Breast epithelium (tissue), 4 donors: Measurements from ENCODE around the gene CFL2. TPM values are rescaled to one million over a fixed set of nuclear protein-coding genes. Genes with fewer than 3 reads are reported as not detected.

Experiments used
- DNase-seq, 2 donors: peaks; one replicate each; pipeline ENCODE4 v3.0.0-alpha.2; 2019; ENCODE audit warnings: low spot score in 2 of 2
- H3K27ac ChIP-seq, 2 donors: fragments of 200-600 bp; sonication (generic) in 1 of 2; one replicate each; pipeline ENCODE4 v1.5.1; 2016 to 2019; ENCODE audit warnings: mild to moderate bottlenecking in 1 of 2
- H3K27me3 ChIP-seq, 2 donors: fragments of 200-600 bp; sonication (generic) in 1 of 2; one replicate each; pipeline versions ENCODE4 v1.5.1 to v1.6.0; 2017 to 2019; ENCODE audit warnings: control low read depth in 1 of 2, mild to moderate bottlenecking in 1 of 2
- H3K36me3 ChIP-seq: fragments of 200-600 bp; one replicate; pipeline ENCODE4 v1.5.1; 2019
- H3K4me1 ChIP-seq, 2 donors: fragments of 200-600 bp; sonication (generic); one replicate each; pipeline ENCODE4 v1.5.1; 2016 to 2019; ENCODE audit warnings: control low read depth in 1 of 2
- H3K4me3 ChIP-seq, 3 donors: fragments of 200-600 bp; sonication (generic); 1 replicate in 2 of 3; 2 replicates in 1 of 3; pipeline ENCODE4 v1.5.1; 2016 to 2019; ENCODE audit warnings: mild to moderate bottlenecking in 3 of 3, moderate library complexity in 2 of 3
- H3K9me3 ChIP-seq, 2 donors: fragments of 200-600 bp; sonication (generic) in 1 of 2; one replicate each; pipeline ENCODE4 v1.5.1; 2016 to 2019; ENCODE audit warnings: control low read depth in 1 of 2
- CTCF ChIP-seq, 3 donors: fragments of 450-650 bp; IDR thresholded peaks; one replicate each; pipeline ENCODE4 v1.5.1; 2016 to 2017; ENCODE audit warnings: antibody characterized with exemption in 3 of 3, mild to moderate bottlenecking in 3 of 3, moderate library complexity in 3 of 3
- POLR2A ChIP-seq: fragments of 450-650 bp; IDR thresholded peaks from one replicate; pipeline ENCODE4 v1.6.1; 2016; ENCODE audit warnings: antibody characterized with exemption, mild to moderate bottlenecking, moderate library complexity
- POLR2AphosphoS5 ChIP-seq, 3 donors: sonication (generic); formaldehyde crosslinking; IDR thresholded peaks; one replicate each; pipeline ENCODE4 v1.6.1; 2017; ENCODE audit warnings: antibody characterized with exemption in 3 of 3
- intact Hi-C: fragments of 100-400 bp; cut with DNase I; formaldehyde crosslinking; loops from one replicate; pipeline ENCODE4 v1.15.1; 2023; ENCODE audit warnings: low total_unique reads
- total RNA-seq, 3 donors: library from RNA; depleted of rRNA; stranded (reverse); fragments of >200 nt; gene quantifications; one replicate each; pipeline ENCODE4 v1.1.0, GENCODE V29; 2016

Gene CFL2
- total RNA-seq, 3 donors from 2014 or later, result 28.8 to 75.2 (median 34.4) TPM

- no peak for DNase-seq
- TF ChIP-seq CTCF (IDR thresholded peaks at IDR 0.05) (no peak), POLR2AphosphoS5 (IDR thresholded peaks at IDR 0.05) (no peak), POLR2A (no peak)
- no peaks in the 10 kb centered on the region for H3K36me3 ChIP-seq
- no peak overlapping the region for H3K27ac ChIP-seq
- no peaks in the 10 kb centered on the region for H3K27me3 ChIP-seq
- no peak overlapping the region for H3K4me3 ChIP-seq
- H3K9me3 ChIP-seq, result no peaks in the 10 kb centered on the region
- intact Hi-C loops, result no loop called here
- peaks cover 0 to 8% of the 10 kb centered on the region in 2 donors for H3K4me1 ChIP-seq
Observed at GRCh38 chr14:34711169-34711568, 3.2 kb downstream of the CFL2 start.

- no peaks in the 10 kb centered on the region for H3K9me3 ChIP-seq
- intact Hi-C loops, result no loop called here
- TF ChIP-seq POLR2A, result no peak
- no peak for TF ChIP-seq CTCF (IDR thresholded peaks at IDR 0.05)
- no peak for TF ChIP-seq POLR2AphosphoS5 (IDR thresholded peaks at IDR 0.05)
- DNase-seq, result no peak
- H3K27ac ChIP-seq, result peak overlapping the region in 1 of 2 donors; percentile 21
- peaks cover 0 to 8% of the 10 kb centered on the region in 2 donors for H3K4me1 ChIP-seq
- no peak overlapping the region for H3K4me3 ChIP-seq
- H3K27me3 ChIP-seq, result no peaks in the 10 kb centered on the region
- H3K36me3 ChIP-seq, result no peaks in the 10 kb centered on the region
Observed at GRCh38 chr14:34710744-34711143, 3.6 kb downstream of the CFL2 start.

GRCh38 chr14:34710006-34710405, 4.4 kb downstream of the CFL2 start:
- Histone ChIP-seq H3K4me1 (peaks cover 0 to 8% of the 10 kb centered on the region in 2 donors), H3K27me3 (no peaks in the 10 kb centered on the region), H3K9me3 (no peaks in the 10 kb centered on the region), H3K4me3 (no peak overlapping the region), H3K36me3 (no peaks in the 10 kb centered on the region), H3K27ac (no peak overlapping the region)
- intact Hi-C loops, result no loop called here
- TF ChIP-seq POLR2AphosphoS5 (IDR thresholded peaks at IDR 0.05), result no peak
- no peak for TF ChIP-seq CTCF (IDR thresholded peaks at IDR 0.05)
- TF ChIP-seq POLR2A, result no peak
- DNase-seq, result no peak

- H3K4me3 ChIP-seq, result no peak overlapping the region
- H3K36me3 ChIP-seq, result no peaks in the 10 kb centered on the region
- DNase-seq, result no peak
- H3K27ac ChIP-seq, result no peak overlapping the region
- H3K4me1 ChIP-seq, result peaks cover 0 to 2% of the 10 kb centered on the region in 2 donors
- intact Hi-C loops, result no loop called here
- TF ChIP-seq POLR2A (no peak), POLR2AphosphoS5 (IDR thresholded peaks at IDR 0.05) (no peak), CTCF (IDR thresholded peaks at IDR 0.05) (no peak)
- no peaks in the 10 kb centered on the region for H3K27me3 ChIP-seq
- no peaks in the 10 kb centered on the region for H3K9me3 ChIP-seq
Observed at GRCh38 chr14:34707722-34708121, 6.7 kb downstream of the CFL2 start.

- Histone ChIP-seq H3K4me1 (no peaks in the 10 kb centered on the region), H3K36me3 (no peaks in the 10 kb centered on the region), H3K27me3 (no peaks in the 10 kb centered on the region), H3K27ac (no peak overlapping the region), H3K4me3 (no peak overlapping the region), H3K9me3 (no peaks in the 10 kb centered on the region)
- DNase-seq, result no peak
- intact Hi-C loops, result no loop called here
- no peak for TF ChIP-seq POLR2A
- TF ChIP-seq POLR2AphosphoS5 (IDR thresholded peaks at IDR 0.05), result no peak
- no peak for TF ChIP-seq CTCF (IDR thresholded peaks at IDR 0.05)
Observed at GRCh38 chr14:34701808-34702207, 12.6 kb downstream of the CFL2 start.
